Astrocyte of the hippocampus (primary cell): ENCODE measurements around the gene MARVELD2.

ENCODE experiments used
- DNase-seq: peaks from one replicate; pipeline ENCODE4 v3.0.0; 2011; ENCODE audit warnings: low read depth, low spot score

The MARVELD2 gene

GRCh38 chr5:69493396-69494133 is 78.6 kb downstream of the MARVELD2 start:
- peak; percentile 55 for DNase-seq
